Loucy (cell line): ENCODE results near the gene ELOVL4.
A peak's percentile ranks its signal among the peaks of the same experiment; 100 is the strongest.

ENCODE experiments used
- H2AFZ ChIP-seq: fragments of 200-600 bp; sonication (generic); 2 replicates; pipeline ENCODE4 v1.6.0; 2016; ENCODE audit warnings: antibody characterized with exemption, mild to moderate bottlenecking, low read length, moderate library complexity
- H3F3A ChIP-seq: fragments of 200-600 bp; 2 replicates; pipeline ENCODE4 v1.6.0; 2016; ENCODE audit warnings: antibody characterized with exemption, low read depth, mild to moderate bottlenecking
- H3K27me3 ChIP-seq: fragments of 200-600 bp; sonication (generic); 2 replicates; pipeline ENCODE4 v1.6.1; 2014; ENCODE audit warnings: low read length, mild to moderate bottlenecking; ENCODE audit not compliant: insufficient read depth, poor library complexity, severe bottlenecking
- H3K36me3 ChIP-seq: fragments of 200-600 bp; sonication (generic); 2 replicates; pipeline ENCODE4 v1.6.1; 2016; ENCODE audit warnings: low read length; ENCODE audit not compliant: insufficient read depth
- H3K4me1 ChIP-seq: fragments of 200-600 bp; sonication (generic); 2 replicates; pipeline ENCODE4 v1.5.1; 2014; ENCODE audit warnings: low read length, mild to moderate bottlenecking; ENCODE audit not compliant: insufficient read depth, poor library complexity, severe bottlenecking
- H3K4me2 ChIP-seq: fragments of 200-600 bp; sonication (generic); 2 replicates; pipeline ENCODE4 v1.6.0; 2014; ENCODE audit warnings: antibody characterized with exemption, low read length, low read depth, mild to moderate bottlenecking; ENCODE audit not compliant: poor library complexity, severe bottlenecking
- H3K4me3 ChIP-seq: fragments of 200-600 bp; sonication (generic); 2 replicates; pipeline ENCODE4 v1.5.1; 2014; ENCODE audit warnings: low read length, mild to moderate bottlenecking, mixed read lengths; ENCODE audit not compliant: poor library complexity, severe bottlenecking
- H3K79me2 ChIP-seq: fragments of 200-600 bp; sonication (generic); 2 replicates; pipeline ENCODE4 v1.6.1; 2014; ENCODE audit warnings: low read length; ENCODE audit not compliant: insufficient read depth
- H3K9ac ChIP-seq: fragments of 200-600 bp; sonication (generic); 2 replicates; pipeline ENCODE4 v1.6.0; 2014; ENCODE audit warnings: mild to moderate bottlenecking, low read depth, low read length, moderate library complexity; ENCODE audit not compliant: poor library complexity, severe bottlenecking
- H3K9me2 ChIP-seq: fragments of 200-600 bp; sonication (generic); replicated peaks from 2 replicates; pipeline ENCODE4 v1.6.1; 2016; ENCODE audit warnings: low read depth, low read length, mixed read lengths
- H3K9me3 ChIP-seq: fragments of 200-600 bp; sonication (generic); 2 replicates; pipeline ENCODE4 v1.6.1; 2014; ENCODE audit warnings: mild to moderate bottlenecking, antibody characterized with exemption, low read length, low read depth; ENCODE audit not compliant: insufficient read depth
- H4K20me1 ChIP-seq: fragments of 200-600 bp; sonication (generic); 2 replicates; pipeline ENCODE4 v1.6.0; 2014; ENCODE audit warnings: antibody characterized with exemption, low read length, mild to moderate bottlenecking; ENCODE audit not compliant: insufficient read depth, poor library complexity, severe bottlenecking
- CTCF ChIP-seq: fragments of 200-600 bp; sonication (generic); conservative IDR thresholded peaks from 2 replicates; pipeline ENCODE4 v1.5.1; 2014; ENCODE audit warnings: mild to moderate bottlenecking, antibody characterized with exemption, low read length
- EZH2phosphoT487 ChIP-seq: fragments of 200-600 bp; IDR thresholded peaks from 2 replicates; pipeline ENCODE4 v1.6.1; 2018; ENCODE audit warnings: antibody characterized with exemption, mild to moderate bottlenecking, moderate library complexity, borderline replicate concordance

ELOVL4 gene

GRCh38 chr6:79946272-79947190 lies 822 bp downstream of the ELOVL4 start:
- no peaks in the 10 kb centered on the region for H3K9me2 ChIP-seq
- no peak for TF ChIP-seq EZH2phosphoT487
- peak; percentile 73 for TF ChIP-seq CTCF
- no peaks in the 10 kb centered on the region for H4K20me1 ChIP-seq
- peak overlapping the region; percentile 91 for H3K4me3 ChIP-seq
- H3K27me3 ChIP-seq = no peaks in the 10 kb centered on the region
- no peaks in the 10 kb centered on the region for H3K79me2 ChIP-seq
- peak overlapping the region; percentile 64 for H3K9ac ChIP-seq
- H3K36me3 ChIP-seq = no peaks in the 10 kb centered on the region
- peak overlapping the region; percentile 98 for H3K4me2 ChIP-seq
- H3K4me1 ChIP-seq = peaks cover 30% of the 10 kb centered on the region
- no peaks in the 10 kb centered on the region for H3K9me3 ChIP-seq
- peak overlapping the region; percentile 99 for H2AFZ ChIP-seq
- peaks cover 3% of the 10 kb centered on the region; the same call in 1 of the 2 replicates for H3F3A ChIP-seq

GRCh38 chr6:79943133-79943532 lies 4.2 kb downstream of the ELOVL4 start:
- H3K4me1 ChIP-seq = peaks cover 31% of the 10 kb centered on the region
- H3K79me2 ChIP-seq = no peaks in the 10 kb centered on the region

GRCh38 chr6:79941489-79942151 lies 5.7 kb downstream of the ELOVL4 start:
- H3F3A ChIP-seq = no peaks in the 10 kb centered on the region
- no peaks in the 10 kb centered on the region for H3K27me3 ChIP-seq
- H3K9me2 ChIP-seq = no peaks in the 10 kb centered on the region
- no peaks in the 10 kb centered on the region for H3K79me2 ChIP-seq
- TF ChIP-seq CTCF (no peak), EZH2phosphoT487 (no peak)
- no peak overlapping the region for H3K9ac ChIP-seq
- no peaks in the 10 kb centered on the region for H3K36me3 ChIP-seq
- H3K4me3 ChIP-seq = no peak overlapping the region
- H2AFZ ChIP-seq = no peak overlapping the region
- H3K4me1 ChIP-seq = peaks cover 25% of the 10 kb centered on the region
- no peaks in the 10 kb centered on the region for H4K20me1 ChIP-seq
- no peaks in the 10 kb centered on the region for H3K9me3 ChIP-seq
- H3K4me2 ChIP-seq = peak overlapping the region; percentile 16

More at GRCh38 chr6:79943133-79943532, 4.2 kb downstream of the ELOVL4 start:
- Histone ChIP-seq H3K27me3 (no peaks in the 10 kb centered on the region), H3K9ac (no peak overlapping the region), H4K20me1 (no peaks in the 10 kb centered on the region), H3F3A (no peaks in the 10 kb centered on the region), H3K9me2 (no peaks in the 10 kb centered on the region), H3K36me3 (no peaks in the 10 kb centered on the region), H3K4me3 (no peak overlapping the region), H2AFZ (no peak overlapping the region), H3K4me2 (no peak overlapping the region), H3K9me3 (no peaks in the 10 kb centered on the region)
- TF ChIP-seq EZH2phosphoT487 = no peak
- no peak for TF ChIP-seq CTCF
